Loucy (cell line): ENCODE measurements around the gene PRRC2A.

ENCODE experiments used
- EZH2phosphoT487 ChIP-seq: fragments of 200-600 bp; IDR thresholded peaks from 2 replicates; pipeline ENCODE4 v1.6.1; 2018; ENCODE audit warnings: antibody characterized with exemption, mild to moderate bottlenecking, moderate library complexity, borderline replicate concordance
- TF ChIP-seq, protein P1 (sequence below): fragments of 200-600 bp; sonication (generic); conservative IDR thresholded peaks from 2 replicates; pipeline ENCODE4 v1.5.1; 2014; ENCODE audit warnings: mild to moderate bottlenecking, antibody characterized with exemption, low read length

DNA sequence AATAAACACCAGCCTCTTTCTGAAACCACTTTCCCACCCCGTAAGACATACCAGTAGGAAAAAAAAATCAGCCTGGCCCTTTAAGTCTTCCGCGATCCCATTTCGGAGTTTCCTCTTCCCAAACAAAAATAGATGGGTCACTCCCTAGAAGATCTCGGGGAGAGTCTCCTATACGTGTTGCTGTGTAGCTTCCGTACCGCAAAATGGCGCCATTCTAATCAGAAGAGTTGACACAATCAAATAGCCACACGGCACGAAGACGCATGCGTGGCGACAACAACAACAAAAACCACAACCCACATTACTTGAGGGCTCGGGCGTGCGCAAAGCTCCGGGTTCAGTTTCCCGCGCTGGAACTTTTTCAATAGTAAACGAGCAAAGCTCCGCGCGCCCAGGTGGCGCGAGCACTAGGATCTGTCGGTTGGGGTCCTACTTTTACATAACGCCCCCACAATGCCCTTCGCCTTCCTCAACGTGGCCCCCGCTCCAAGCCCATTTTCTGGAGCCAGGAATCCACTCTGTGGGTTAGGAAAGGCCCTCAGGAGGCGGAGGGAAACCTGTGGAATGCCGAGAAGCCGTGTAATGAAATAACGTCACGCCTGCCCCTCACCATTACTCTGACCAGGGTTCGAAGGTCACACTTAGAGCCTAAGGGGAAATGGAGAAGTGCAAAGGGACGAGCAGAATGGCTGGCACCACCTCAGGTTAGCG lies 44.4 kb downstream of the PRRC2A start, which contains the start of gene GPANK1:
- TF ChIP-seq, protein P1, sequence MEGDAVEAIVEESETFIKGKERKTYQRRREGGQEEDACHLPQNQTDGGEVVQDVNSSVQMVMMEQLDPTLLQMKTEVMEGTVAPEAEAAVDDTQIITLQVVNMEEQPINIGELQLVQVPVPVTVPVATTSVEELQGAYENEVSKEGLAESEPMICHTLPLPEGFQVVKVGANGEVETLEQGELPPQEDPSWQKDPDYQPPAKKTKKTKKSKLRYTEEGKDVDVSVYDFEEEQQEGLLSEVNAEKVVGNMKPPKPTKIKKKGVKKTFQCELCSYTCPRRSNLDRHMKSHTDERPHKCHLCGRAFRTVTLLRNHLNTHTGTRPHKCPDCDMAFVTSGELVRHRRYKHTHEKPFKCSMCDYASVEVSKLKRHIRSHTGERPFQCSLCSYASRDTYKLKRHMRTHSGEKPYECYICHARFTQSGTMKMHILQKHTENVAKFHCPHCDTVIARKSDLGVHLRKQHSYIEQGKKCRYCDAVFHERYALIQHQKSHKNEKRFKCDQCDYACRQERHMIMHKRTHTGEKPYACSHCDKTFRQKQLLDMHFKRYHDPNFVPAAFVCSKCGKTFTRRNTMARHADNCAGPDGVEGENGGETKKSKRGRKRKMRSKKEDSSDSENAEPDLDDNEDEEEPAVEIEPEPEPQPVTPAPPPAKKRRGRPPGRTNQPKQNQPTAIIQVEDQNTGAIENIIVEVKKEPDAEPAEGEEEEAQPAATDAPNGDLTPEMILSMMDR, result no peak
- no peak for TF ChIP-seq EZH2phosphoT487
